Transverse colon (tissue), 4 donors: ENCODE measurements around the gene NOL3. TPM values are rescaled to one million over a fixed set of nuclear protein-coding genes. Genes with fewer than 3 reads are reported as not detected.

Experiments
- DNase-seq: peaks from one replicate; pipeline ENCODE4 v3.0.0-alpha.2; 2019
- H3K27ac ChIP-seq, 4 donors: fragments of 200-600 bp; sonication (generic); 2 replicates each; pipeline ENCODE4 v1.5.1; 2016 to 2018; ENCODE audit warnings: inconsistent platforms in 4 of 4
- H3K27me3 ChIP-seq: fragments of 200-600 bp; sonication (generic); 2 replicates; pipeline ENCODE4 v1.5.1; 2017; ENCODE audit warnings: inconsistent platforms
- H3K36me3 ChIP-seq, 4 donors: fragments of 200-600 bp; sonication (generic); 2 replicates each; pipeline ENCODE4 v1.5.1; 2017 to 2019; ENCODE audit warnings: inconsistent platforms in 4 of 4
- H3K4me1 ChIP-seq, 4 donors: fragments of 200-600 bp; sonication (generic); 2 replicates each; pipeline ENCODE4 v1.5.1; 2017 to 2020; ENCODE audit warnings: inconsistent platforms in 4 of 4
- H3K4me3 ChIP-seq, 4 donors: fragments of 200-600 bp; sonication (generic); 1 replicate in 1 of 4; 2 replicates in 3 of 4; pipeline versions ENCODE4 v1.5.1 to v1.6.1; 2017 to 2019; ENCODE audit warnings: inconsistent platforms in 4 of 4
- H3K9me3 ChIP-seq, 2 donors: fragments of 200-600 bp; sonication (generic); 2 replicates each; pipeline ENCODE4 v1.5.1; 2017 to 2019; ENCODE audit warnings: inconsistent platforms in 2 of 2
- CTCF ChIP-seq, 5 experiments: fragments of 200-600 bp in 3 of 5; fragments of 450-650 bp in 2 of 5; sonication (generic) in 3 of 5; IDR thresholded peaks; 1 replicate in 2 of 5; 2 replicates in 3 of 5; pipeline ENCODE4 v1.5.1; 2016 to 2017; ENCODE audit warnings: antibody characterized with exemption in 5 of 5, inconsistent platforms in 3 of 5, mild to moderate bottlenecking in 2 of 5, moderate library complexity in 1 of 5
- EP300 ChIP-seq: sonication (generic); formaldehyde crosslinking; IDR thresholded peaks from one replicate; pipeline ENCODE4 v1.6.1; 2017; ENCODE audit warnings: antibody characterized with exemption, low read depth
- POLR2A ChIP-seq: fragments of 450-650 bp; IDR thresholded peaks from one replicate; pipeline ENCODE4 v1.6.1; 2016; ENCODE audit warnings: antibody characterized with exemption, mild to moderate bottlenecking, moderate library complexity
- POLR2AphosphoS5 ChIP-seq, 3 donors: sonication (generic); formaldehyde crosslinking; IDR thresholded peaks; one replicate each; pipeline ENCODE4 v1.6.1; 2016; ENCODE audit warnings: antibody characterized with exemption in 3 of 3
- WGBS, 2 donors: methylation state at CpG; one replicate each; pipeline ENCODE4 v1.1.5; 2018; ENCODE audit warnings: low coverage in 1 of 2; 5-methylcytosine and 5-hydroxymethylcytosine counted together
- in situ Hi-C, 4 donors: fragments of 200-750 bp; cut with MboI; loops; one replicate each; pipeline versions ENCODE4 v1.15.0 to v1.15.1; 2017; ENCODE audit warnings: low sequenced_read_pairs in 3 of 4, low pct_ligation_motif_present in 1 of 4, low pct_unique_long_range_greater_than_20kb in 1 of 4
- intact Hi-C: fragments of 100-400 bp; cut with DNase I; formaldehyde crosslinking; loops from one replicate; pipeline ENCODE4 v1.15.1; 2023; ENCODE audit warnings: low total_unique reads
- total RNA-seq, 4 donors: library from RNA; depleted of rRNA; stranded (reverse); fragments of >200 nt; gene quantifications; one replicate each; pipeline ENCODE4 v1.1.0, GENCODE V29; 2016

NOL3 gene
- total RNA-seq, 4 donors from 2014 or later = 39.5 to 65.9 (median 41.2) TPM

GRCh38 chr16:67157106-67157748, 13.1 kb upstream of the NOL3 start:
- H3K4me1 ChIP-seq = peaks cover 12 to 53% (median 40%) of the 10 kb centered on the region in 4 donors
- H3K27me3 ChIP-seq = peaks cover 9% of the 10 kb centered on the region
- TF ChIP-seq CTCF (IDR thresholded peaks at IDR 0.05) = no peak
- no peak for TF ChIP-seq EP300
- TF ChIP-seq POLR2A = no peak
- TF ChIP-seq POLR2AphosphoS5 (IDR thresholded peaks at IDR 0.05) = no peak
- in situ Hi-C loops (loop anchor here in 3 of 4 donors (10.0 to 25.0 kb wide), 3 partner anchors 142 to 195 kb away; partner anchors contain the start of genes CES3 (in 1 of the 3) and CES4A (in 1 of the 3)), intact Hi-C loops (loop anchor here (2.0 kb wide), 1 partner anchor 178 kb away; no protein-coding TSS in a partner anchor)
- DNase-seq = no peak
- no peaks in the 10 kb centered on the region for H3K9me3 ChIP-seq
- H3K36me3 ChIP-seq = no peaks in the 10 kb centered on the region
- no peak overlapping the region for H3K4me3 ChIP-seq
- peak overlapping the region in 3 of 4 donors; percentile 90 to 93 (median 92) for H3K27ac ChIP-seq
- 83 to 88% methylated on average over 3 to 7 of the region's 7 CpGs for WGBS, 2 donors

DNA sequence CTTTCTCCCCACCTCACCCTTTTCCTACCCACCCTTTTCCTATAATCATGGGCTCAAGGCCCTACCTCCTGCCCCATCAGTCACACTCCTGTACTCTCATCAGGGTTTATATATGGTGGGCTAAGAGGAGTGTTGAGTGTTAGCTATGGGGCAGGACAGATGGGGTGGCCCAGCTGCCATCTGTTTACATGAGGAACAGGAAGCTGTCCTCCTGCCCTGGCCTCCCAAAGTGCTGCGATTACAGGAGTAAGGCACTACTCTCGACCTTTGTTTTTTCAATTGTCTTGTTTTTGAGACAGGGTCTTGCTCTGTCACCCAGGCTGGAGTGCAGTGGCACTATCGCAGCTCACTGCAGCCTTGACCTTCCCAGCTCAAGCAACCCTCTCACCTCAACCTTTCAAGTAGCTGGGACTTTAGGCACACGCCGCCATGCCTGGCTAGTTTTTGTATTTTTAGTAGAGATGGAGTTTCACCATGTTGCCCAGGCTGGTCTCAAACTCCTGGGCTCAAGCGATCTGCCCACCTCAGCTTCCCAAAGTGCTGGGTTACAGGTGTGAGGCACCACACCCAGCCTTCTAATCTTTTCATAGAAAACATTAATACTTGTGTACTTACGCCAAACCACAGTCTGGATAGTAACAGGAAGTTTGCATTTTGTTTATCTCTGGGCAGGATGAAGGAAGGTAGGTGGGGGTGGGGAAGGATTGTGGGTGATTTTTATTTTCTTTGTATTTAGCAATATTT, 12.3 kb upstream of the NOL3 start:
- peaks cover 17% of the 10 kb centered on the region for H3K27me3 ChIP-seq
- intact Hi-C loops = loop anchor here (2.0 kb wide), 2 partner anchors 27 to 179 kb away; no protein-coding TSS in a partner anchor
- no peaks in the 10 kb centered on the region for H3K36me3 ChIP-seq
- H3K9me3 ChIP-seq = no peaks in the 10 kb centered on the region
- WGBS, 2 donors = 52 to 72% methylated on average over 4 to 7 of the region's 7 CpGs
- no peak overlapping the region for H3K4me3 ChIP-seq
- H3K27ac ChIP-seq = peak overlapping the region; percentile 90 to 93 (median 92)
- in situ Hi-C loops = loop anchor here in 3 of 4 donors (10.0 to 25.0 kb wide), 3 partner anchors 143 to 196 kb away; partner anchors contain the start of genes CES3 (in 1 of the 3) and CES4A (in 1 of the 3)
- peaks cover 12 to 60% (median 45%) of the 10 kb centered on the region in 4 donors for H3K4me1 ChIP-seq
- TF ChIP-seq POLR2AphosphoS5 (IDR thresholded peaks at IDR 0.05) = no peak
- TF ChIP-seq POLR2A = no peak
- no peak for TF ChIP-seq EP300
- no peak for TF ChIP-seq CTCF (IDR thresholded peaks at IDR 0.05)
- DNase-seq = no peak

DNA sequence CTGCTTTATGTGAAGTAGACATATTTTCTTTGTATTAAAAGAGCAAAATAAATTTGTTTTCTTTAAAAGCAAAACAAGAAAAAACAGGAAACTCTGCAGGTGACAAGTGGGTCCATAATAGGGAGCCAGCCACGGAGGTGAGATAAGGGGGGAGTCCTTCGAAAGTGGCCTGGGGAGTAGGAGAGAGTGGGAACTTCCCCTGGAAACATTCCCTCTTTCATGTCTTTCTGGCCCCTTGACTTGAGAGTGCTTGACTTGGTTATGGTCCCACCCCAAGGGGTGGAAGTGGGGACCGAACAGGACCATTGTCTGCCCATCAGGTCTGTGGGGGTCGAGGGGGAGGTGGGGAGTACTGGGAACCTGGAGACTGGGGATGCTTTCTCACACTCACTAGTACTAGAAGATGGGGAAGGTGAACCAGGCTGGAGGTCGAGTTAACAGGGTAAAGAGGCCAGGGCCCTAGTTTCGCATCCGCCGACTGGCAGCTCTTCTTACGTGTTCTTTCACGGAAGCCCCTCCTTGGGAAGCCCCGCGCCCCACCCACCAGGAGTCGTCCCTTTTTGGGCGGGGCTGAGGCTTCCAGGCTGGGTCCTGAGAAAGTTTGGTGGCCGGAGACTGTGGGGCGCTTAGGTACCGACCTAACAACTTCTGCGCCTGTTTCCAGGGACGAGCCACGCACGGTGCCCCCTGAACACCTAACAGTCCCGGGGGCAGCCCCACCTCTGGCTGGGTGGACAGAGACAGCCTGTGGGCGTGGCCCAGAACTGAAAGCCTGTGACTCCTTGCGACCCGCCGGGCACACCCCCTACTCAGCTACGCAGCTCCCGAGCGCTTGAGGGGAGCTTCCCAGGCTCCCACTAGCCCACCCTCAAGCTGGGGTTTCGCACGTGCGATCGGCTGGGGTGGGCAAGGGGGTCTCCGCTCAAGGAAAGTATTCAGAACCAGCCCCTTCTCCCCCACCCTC, 11.4 kb upstream of the NOL3 start:
- Histone ChIP-seq H3K4me3 (peak overlapping the region; percentile 58 to 93 (median 82)), H3K4me1 (peaks cover 12 to 69% (median 54%) of the 10 kb centered on the region in 4 donors), H3K27me3 (peaks cover 26% of the 10 kb centered on the region), H3K9me3 (no peaks in the 10 kb centered on the region), H3K27ac (peak overlapping the region; percentile 90 to 93 (median 92)), H3K36me3 (no peaks in the 10 kb centered on the region)
- TF ChIP-seq POLR2A (no peak), EP300 (no peak), POLR2AphosphoS5 (IDR thresholded peaks at IDR 0.05) (no peak), CTCF (IDR thresholded peaks at IDR 0.05) (no peak)
- intact Hi-C loops = loop anchor here (2.0 kb wide), 1 partner anchor 26 kb away; no protein-coding TSS in a partner anchor
- 5 to 10% methylated on average over 7 to 27 of the region's 34 CpGs for WGBS, 2 donors
- in situ Hi-C loops = loop anchor here in 3 of 4 donors (10.0 to 25.0 kb wide), 3 partner anchors 144 to 197 kb away; partner anchors contain the start of genes CES3 (in 1 of the 3) and CES4A (in 1 of the 3)
- peak; percentile 82 for DNase-seq
